IMR-90 (cell line): ENCODE measurements around the gene HYLS1.

Experiments
- CEBPB ChIP-seq: IDR thresholded peaks from 2 replicates; pipeline ENCODE4 v1.6.1; 2012; ENCODE audit warnings: low read depth, low read length, improper control_type of control experiment
- CHD1 ChIP-seq: IDR thresholded peaks from 2 replicates; pipeline ENCODE4 v1.6.1; 2012; ENCODE audit warnings: low read depth, low read length, improper control_type of control experiment
- CTCF ChIP-seq: conservative IDR thresholded peaks from 2 replicates; pipeline ENCODE4 v1.5.1; 2012; ENCODE audit warnings: mild to moderate bottlenecking, low read depth, low read length, improper control_type of control experiment
- MXI1 ChIP-seq: IDR thresholded peaks from 2 replicates; pipeline ENCODE4 v1.6.1; 2012; ENCODE audit warnings: low read depth, mild to moderate bottlenecking, low read length, moderate library complexity, borderline replicate concordance
- POLR2A ChIP-seq: IDR thresholded peaks from 2 replicates; pipeline ENCODE4 v1.6.1; 2012; ENCODE audit warnings: mild to moderate bottlenecking, low read depth, low read length
- RAD21 ChIP-seq: IDR thresholded peaks from 2 replicates; pipeline ENCODE4 v1.6.1; 2012; ENCODE audit warnings: low read length, improper control_type of control experiment
- SMC3 ChIP-seq: fragments of 150-350 bp; IDR thresholded peaks from 2 replicates; pipeline ENCODE4 v1.6.1; 2016; ENCODE audit warnings: low read depth, mild to moderate bottlenecking, antibody characterized with exemption, low read length, moderate library complexity

GRCh38 chr11:125842321-125842948 lies 45.0 kb upstream of the HYLS1 start:
- TF ChIP-seq CTCF (no peak), SMC3 (no peak), RAD21 (no peak), POLR2A (no peak), CHD1 (no peak), CEBPB (no peak), MXI1 (no peak)
